GM04503 (cell line): Measurements from ENCODE around the gene ZFP62.

Experiments
- DNase-seq: peaks from one replicate; pipeline ENCODE4 v3.0.0-alpha.2; 2012; ENCODE audit warnings: low read depth

The ZFP62 gene

GRCh38 chr5:180810210-180810958 lies 50.7 kb downstream of the ZFP62 start:
- DNase-seq: no peak

- no peak for DNase-seq
Measured at GRCh38 chr5:180809403-180810209, 51.5 kb downstream of the ZFP62 start.

- no peak for DNase-seq
Measured at GRCh38 chr5:180808461-180809000, 52.5 kb downstream of the ZFP62 start.

- no peak for DNase-seq
Measured at GRCh38 chr5:180807654-180808414, 53.2 kb downstream of the ZFP62 start.

GRCh38 chr5:180807046-180807445 lies 54.0 kb downstream of the ZFP62 start:
- no peak for DNase-seq

GRCh38 chr5:180806351-180807011 lies 54.6 kb downstream of the ZFP62 start:
- DNase-seq: no peak

- DNase-seq: no peak
Measured at GRCh38 chr5:180804129-180804618, 56.9 kb downstream of the ZFP62 start.

GRCh38 chr5:180803181-180804128 lies 57.6 kb downstream of the ZFP62 start:
- DNase-seq: no peak

GRCh38 chr5:180802325-180803180 lies 58.5 kb downstream of the ZFP62 start, which contains the start of gene MGAT1:
TSS of gene MGAT1 (minus strand) at chr5:180802806. CDS start at chr5:180792971, 9,835 bp downstream.
- no peak for DNase-seq

GRCh38 chr5:180801596-180802324 lies 59.3 kb downstream of the ZFP62 start:
- no peak for DNase-seq

GRCh38 chr5:180799902-180800801 lies 60.9 kb downstream of the ZFP62 start:
- no peak for DNase-seq

GRCh38 chr5:180799194-180799593 lies 61.9 kb downstream of the ZFP62 start:
- no peak for DNase-seq

GRCh38 chr5:180798193-180798592 lies 62.9 kb downstream of the ZFP62 start:
- DNase-seq: no peak
